Stimulated activated CD4-positive, alpha-beta T cell treated with anti-CD3 and anti-CD28 coated beads, Interleukin-15, amount 100 ng/mL, for 1 hour (primary cell): Measurements from ENCODE around the gene MEF2B.

Source experiments
- DNase-seq, 2 donors: peaks; one replicate each; pipeline ENCODE4 v3.0.0-alpha.2; 2020; ENCODE audit warnings: low read depth in 1 of 2, low spot score in 1 of 2

Gene MEF2B

DNA sequence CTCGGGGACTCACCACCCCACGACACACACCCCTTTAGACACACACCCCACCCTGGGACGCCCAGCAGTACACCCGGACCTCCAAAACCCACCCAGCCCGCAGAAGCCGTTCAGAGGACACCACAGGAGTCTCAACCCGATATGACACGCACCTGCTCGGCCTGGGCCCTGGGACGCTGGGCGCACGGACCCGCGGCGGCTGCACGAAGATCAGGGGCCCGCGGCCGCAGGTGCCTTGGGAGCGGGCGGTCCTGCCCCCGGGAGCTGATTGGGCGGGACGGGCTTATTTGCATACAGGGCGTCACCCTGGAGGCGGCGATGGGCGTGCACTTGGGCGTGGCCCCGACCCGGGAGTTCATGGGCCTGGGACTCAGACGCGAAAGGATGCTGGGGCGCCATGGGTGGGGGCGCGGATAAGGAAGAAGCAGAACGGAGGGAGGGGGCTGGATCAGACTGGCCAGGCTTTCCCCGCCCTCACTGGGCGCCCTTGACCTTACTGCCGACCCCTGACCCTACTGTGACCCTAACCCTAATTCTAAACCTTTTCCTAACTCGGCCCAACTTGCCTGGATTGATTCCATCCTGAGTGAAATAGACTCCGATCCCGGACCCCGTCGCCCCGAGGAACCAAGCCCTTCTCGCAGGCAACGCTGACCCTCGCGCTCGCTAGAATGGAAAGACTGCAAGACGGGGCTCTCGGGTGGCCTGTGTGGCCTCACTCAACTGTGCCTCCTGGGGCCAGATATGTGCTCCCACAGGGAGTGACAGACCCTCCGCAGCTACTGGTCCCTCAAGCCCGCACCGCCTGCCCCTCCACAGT, at the start of gene MEF2B:
Gene MEF2B, minus strand, starts transcription at position 211 of the 820 bp plus-strand sequence. CDS start 19,528 bp downstream, outside the sequence.
- DNase-seq, result peak; percentile 55 to 71

DNA sequence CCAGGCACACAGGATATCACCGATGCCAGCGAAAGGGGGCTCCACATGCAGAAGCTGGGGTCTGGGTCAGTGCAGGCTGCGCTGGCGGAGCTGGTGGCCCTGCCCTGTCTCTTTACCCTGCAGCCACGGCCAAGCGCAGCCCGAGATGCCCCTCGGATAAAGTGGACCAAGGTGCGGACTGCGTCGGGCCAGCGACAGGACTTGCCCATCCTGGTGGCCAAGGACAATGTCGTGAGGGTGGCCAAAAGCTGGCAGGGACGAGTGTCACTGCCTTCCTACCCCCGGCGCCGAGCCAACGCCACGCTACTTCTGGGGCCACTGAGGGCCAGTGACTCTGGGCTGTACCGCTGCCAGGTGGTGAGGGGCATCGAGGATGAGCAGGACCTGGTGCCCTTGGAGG, 48.8 kb upstream of the MEF2B start:
- DNase-seq, result no peak

DNA sequence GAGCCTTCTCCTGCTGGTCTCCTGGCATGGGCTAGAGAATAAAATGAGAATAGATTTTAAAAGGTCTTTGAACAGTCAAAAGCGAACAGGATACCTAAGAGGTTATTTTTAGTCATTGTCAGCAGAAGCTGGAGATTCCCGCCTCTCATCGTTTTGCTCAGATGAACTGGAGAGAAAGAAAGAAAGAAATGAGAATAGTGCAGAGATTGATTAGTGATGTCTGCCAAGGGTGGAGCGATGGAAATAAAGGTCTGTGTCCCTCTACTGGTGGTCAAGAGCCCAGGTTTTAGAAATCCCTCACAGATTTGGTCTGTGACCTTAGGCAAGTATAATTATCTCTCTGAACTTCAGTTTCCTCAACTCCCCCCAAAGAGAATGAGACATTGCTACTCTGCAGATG, 47.0 kb upstream of the MEF2B start:
- no peak for DNase-seq

DNA sequence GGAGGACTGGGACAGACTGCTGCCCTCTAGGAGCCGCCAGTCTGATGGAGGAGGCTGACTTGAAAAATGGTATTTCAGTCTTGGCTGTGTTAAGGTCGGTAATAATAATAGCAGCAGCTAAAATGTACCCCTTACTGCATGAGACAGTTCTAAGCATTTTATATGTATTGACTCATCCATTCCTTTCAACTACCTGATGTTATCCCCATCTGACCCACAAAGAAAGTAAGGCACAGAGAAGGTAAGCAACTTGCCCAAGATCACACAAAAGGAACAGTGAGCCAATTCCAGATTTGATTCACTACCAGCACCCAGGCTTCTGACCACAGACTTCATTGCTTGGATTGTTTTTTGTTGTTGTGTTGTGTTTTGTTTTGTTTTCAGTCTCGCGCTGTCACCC, 45.7 kb upstream of the MEF2B start:
- DNase-seq, result no peak

DNA sequence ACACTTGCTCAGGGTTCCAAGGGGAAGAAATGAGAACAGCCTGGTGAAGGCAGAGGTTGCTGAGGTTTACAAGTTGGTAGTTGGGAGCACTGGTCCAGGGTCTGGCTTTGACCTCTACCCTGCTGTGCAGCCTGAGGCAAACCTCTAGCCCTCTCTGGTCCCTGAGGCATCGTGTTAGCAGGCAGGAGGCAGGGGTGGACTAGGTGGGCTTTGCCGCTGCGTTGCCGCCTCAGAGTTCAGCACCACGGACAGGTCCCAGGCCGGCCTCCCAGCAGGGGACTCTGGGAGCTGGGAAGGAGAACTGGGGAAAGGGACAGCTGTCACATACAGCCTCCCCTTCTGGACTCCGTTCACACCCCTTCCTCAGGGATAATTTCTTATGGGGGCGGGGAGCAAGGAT, 44.8 kb upstream of the MEF2B start:
- no peak for DNase-seq

DNA sequence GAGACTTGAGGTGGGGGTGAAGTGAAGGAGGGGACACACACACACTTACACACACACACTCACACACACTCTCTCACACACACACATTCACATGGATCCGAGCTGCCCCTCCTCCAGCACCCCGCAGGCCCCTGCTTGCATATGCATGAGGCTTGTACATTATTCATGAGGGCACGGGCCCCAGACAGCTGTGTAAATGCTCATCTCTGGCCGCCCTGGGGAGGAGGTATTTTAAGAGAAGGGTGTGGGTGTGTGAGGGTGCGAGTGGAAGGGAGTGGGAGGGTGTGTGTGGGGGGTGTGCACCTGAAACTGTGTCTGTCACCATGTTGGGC, 44.1 kb upstream of the MEF2B start:
- DNase-seq, result no peak

DNA sequence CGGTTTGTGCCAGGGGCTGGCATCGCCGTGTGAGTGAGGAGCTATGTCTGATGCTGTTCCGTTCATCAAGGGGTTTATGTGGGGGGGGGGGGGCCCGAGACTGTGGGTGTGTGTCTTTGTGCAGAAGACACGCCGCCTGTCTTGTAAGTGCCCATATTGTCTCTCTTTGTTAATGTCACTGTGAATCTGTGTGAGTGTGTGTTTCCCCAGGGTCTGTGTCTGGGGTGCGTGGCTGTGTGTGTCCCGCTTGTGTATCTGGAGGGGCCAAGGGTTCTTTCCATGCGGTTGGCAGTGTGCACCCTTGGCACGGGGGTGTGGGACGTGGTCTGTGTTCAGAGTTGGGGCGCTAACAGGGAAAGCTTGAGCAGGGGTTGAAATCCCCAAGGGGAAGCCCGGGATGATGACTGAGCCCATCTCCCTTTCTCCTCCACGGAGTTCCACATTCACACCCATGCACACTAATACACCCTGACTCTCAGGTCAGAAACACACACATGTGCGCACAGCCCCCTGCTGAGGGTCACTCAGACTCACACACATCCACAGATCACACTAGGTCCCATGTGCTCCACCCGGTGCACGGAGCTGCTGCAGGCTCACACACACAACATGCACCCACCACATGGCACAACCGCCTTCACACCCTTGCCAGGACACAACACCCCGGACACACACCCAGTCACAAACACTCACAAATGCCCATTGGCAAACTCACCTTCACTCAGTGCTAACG, 43.5 kb upstream of the MEF2B start:
- no peak for DNase-seq

DNA sequence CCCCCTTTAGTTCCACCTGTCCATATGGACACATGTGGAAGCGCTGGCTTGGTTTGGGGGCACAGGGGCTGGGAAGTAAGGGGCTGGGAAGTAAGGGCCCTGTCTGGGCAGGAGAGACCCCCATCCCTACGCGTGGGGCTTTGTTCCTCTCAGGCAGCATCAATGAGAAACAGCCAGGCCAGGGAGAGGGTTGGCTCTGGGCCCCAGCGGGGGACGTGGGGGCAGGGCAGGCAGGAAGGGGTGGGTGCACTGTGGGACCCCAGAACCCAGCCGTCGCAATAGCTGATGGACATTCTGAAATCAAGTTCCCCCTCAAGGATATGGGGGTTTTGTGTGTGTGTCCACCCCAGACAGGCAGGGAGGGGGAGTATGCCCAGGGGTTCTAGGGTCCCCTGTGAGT, 42.9 kb upstream of the MEF2B start:
- DNase-seq, result no peak

DNA sequence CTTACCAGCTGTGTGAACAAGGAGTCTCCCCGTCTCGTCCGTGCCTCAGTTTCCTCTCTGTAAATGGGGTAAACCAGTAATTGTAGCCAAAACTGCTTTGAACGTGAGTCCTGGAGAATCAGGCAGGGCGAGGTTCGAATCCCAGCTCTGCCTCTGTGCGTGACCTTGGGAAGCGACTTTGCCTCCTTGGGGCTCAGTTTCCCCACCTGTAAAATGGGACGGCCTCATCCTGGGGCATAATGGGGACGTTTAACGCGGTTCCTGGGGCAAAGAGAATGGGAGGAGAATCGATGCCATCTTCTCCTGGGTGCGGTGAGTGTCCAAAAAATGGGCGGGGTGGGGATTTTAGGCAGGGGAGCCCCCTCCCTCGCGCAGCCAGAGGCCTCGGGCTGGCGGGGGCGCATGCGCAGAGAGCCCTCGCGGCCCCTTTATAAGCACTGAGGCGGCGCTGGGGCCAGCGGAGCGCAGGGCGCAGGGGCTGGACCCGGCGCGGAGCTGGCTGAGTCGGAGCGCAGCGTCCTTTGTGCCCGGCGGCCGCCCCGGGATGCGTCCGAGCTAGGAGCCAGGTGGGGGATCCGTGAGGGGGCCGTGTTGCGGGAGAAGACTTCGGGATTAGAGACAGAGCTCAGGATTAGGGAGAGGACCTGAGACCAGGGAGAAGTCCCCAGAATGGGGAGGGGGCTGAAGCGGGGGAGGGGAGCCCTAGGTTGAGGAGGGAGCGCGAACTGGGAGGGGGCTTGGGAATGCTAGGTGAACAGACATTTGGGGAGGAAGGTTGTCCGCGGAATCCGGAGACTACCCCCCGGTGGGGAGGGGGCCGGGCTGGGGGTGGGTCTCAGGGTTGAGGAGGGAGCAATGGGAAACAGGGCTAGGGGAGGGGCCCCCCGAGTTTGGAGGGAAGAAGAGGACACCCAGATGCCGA, 41.7 kb upstream of the MEF2B start, which contains the start of gene NCAN:
Gene NCAN, plus strand, starts transcription at position 460 of the 922 bp plus-strand sequence. CDS start 4,996 bp downstream, outside the sequence.
- DNase-seq, result no peak

DNA sequence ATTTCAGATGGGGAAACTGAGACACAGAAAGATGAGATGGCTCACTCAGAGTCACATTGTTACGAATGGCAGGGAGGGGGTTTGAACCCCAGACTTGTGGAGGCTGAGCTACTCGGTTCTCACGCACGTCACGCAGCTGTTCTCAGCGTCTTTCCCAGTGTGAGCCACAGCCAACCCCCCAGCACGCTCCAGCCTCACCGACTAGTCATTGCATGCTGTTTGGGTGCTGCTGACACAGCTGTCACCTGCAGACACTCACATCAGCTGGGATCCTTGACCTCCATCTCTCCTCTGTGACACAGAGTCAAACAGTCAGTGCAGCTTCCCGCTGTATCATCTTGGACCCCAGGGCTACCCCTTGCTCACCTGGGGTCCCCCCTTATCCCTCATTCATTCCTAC, 39.3 kb upstream of the MEF2B start:
- DNase-seq, result no peak

DNA sequence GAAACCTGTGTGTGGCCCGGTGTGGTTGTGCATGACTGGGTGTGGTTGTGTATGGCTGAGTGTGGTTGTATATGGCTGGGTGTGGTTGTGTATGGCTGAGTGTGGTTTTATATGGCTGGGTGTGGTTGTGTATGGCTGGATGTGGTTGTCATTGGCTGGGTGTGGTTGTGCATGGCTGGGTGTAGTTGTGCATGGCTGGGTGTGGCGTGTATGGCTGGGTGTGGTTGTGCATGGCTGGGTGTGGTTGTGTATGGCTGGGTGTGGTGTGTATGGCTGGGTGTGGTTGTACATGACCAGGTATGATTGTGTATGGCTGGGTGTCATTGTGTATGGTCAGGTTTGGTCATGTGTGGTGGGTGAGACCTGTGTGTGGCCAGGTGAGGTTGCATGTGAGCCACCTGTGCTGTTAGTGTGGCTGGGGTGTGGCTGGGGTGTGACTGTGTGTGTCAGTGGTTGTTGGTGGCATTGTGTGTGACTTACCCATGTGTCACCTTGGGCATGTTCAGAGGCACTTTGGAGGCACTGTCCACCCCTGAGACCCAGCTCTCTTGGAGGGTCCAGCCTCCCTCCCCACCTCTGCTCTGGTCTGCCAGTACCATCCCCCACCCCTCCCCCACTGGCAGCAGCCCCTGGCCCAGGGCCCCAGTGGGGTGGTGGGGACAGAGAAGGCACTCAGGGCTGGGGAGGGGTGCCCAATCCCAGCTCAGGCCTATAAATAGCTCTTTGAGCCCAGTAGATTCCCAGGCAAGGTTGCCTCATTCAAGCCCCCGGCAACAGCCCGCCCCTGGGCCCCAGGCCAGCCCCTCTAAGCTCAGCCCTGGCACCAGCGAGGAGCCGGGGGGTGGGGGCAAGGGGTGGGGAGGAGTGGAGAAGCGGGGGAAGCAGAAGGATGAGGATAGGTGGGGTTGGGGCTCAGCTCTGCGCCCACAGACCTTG, 37.8 kb upstream of the MEF2B start:
- DNase-seq, result no peak

DNA sequence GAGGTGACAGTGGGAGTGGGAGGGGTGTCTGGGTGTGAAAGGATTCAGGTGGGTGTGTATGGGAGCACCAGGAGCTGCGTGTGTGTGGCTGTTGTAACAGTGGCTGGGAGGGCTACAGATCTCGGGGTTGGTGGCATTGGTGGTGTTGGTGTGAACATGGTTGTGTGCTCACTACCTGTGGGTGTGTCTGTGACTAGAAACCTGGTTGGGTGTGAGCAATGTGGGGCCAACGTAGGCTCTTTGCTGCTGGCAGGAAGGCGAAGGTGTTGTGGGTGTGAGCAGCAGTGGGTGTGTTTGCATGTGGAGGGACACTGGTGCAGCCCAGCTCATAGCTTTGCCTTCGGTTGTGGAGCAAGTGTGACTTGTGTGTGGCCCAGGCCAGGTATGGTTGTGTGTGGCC, 36.9 kb upstream of the MEF2B start:
- no peak for DNase-seq

DNA sequence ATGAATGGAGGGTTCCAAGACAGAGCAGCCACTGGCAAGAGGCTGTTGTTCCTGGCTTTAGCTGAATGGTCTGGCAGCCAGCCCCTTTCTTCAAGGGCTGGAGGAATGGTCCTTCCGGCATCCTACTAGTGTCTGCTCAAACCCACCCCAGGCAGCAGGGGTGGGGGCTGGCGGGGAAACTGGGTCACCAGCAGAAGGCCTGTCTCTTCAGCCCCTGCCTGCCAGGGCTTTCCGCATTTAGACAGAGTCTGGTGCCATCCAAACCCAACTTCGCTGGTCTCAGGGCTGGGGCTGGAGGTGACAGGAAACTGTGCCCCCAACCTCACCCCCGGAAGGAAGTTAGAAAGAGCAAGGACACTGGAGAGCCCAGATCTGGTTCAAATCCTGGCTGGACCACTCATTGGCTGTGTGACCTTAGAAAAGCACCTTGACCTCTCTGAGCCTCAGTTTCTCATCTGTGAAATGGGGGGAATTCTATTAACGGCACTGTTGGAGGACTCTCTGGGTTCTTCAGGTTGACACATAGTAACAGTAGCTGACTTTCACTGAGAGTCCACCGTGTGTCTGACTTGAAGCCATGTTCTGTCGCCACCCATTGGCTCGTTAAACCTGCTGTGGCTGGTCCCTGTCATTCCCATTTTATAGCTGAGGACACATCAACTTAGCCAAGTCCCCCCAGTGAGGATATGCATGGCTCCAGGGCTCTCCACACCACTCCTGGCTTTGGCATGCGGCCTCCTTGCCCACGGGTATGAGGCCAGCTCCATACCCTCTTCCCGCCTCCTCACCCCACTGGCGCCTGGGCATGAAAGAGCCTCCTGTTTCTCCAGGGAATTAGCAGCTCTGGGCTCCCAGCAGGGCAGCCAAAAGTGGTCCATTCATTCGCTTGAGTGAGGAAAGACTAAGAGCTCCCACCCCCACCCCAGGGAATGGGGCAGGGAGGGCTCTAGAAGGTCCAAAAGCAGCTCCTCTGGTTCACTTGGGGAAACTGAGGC, 35.6 kb upstream of the MEF2B start:
- DNase-seq, result no peak

DNA sequence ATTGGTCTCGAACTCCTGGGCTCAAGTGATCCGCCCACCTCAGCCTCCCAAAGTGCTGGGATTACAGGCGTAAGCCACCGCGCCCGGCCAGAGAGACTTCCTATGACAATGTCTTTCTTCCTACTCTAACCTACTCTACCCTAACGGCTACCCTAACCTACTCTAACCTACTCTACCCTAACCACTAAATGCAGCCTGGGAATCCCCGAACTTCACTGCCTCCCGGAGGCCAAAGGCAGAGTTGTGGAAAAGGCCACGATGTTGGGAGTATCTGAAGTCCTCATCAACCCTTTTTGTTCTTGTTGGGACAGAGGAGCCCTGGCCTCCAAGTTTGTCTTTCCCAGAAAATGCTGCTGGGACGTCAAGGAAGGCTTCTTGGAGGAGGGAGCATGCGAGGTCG, 34.1 kb upstream of the MEF2B start:
- DNase-seq, result no peak

DNA sequence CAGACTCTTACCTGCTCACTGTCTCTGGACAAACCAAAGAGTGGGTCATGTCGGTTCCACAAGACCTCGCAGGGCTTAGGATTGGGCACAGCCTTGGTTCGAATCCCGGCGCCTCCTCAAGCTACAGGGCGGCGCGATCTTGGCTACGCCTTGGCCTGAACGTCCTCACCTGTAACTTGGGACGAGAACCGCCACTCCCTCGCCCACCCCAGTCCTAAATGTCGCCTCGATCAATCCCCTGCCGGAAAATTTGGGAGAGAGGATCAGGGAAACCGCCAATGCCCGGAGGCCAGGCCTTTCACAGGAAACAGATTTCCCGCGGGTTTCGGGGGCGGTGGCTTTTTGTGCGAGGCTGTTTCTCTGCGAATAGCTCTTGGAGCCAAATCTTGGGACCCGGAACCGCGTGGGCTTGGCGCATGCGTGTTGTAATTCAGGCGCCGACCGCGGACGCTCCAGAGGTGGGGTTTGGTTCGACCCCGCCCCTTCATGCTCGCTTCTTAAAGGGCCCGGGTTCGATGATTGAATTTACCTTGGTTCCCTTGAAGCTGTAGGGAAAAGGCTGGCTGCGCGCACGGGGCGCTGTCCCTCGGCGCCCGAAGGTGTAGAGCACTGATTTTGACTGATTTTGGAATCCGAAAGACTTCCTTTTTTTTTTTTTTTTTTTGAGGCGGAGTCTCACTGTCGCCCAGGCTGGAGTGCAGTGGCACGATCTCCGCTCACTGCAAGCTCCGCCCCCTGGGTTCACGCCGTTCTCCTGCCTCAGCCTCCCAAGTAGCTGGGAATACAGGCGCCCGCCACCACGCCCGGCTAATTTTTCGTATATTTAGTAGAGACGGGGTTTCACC, 33.2 kb upstream of the MEF2B start, which contains the start of gene NR2C2AP:
Gene NR2C2AP, minus strand, starts transcription at position 403 of the 845 bp plus-strand sequence. Its CDS starts 354 bp downstream, at position 49.
- DNase-seq, result peak; percentile 83 to 90

DNA sequence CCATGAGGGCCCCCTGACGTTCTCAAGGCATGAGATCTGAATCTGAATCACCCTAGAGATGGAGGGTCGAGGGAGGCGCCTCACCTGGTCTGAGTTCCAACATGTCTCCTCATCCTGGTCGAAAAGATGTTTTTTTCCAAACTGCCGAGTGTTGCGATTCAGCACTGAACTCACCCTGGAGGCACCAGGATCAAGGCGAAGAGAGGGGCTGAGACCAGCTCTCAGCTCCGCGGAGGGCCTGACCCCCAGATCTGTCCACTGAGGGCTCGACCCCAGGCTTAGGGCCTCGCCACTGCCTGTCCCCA, 32.6 kb upstream of the MEF2B start:
- DNase-seq, result no peak

DNA sequence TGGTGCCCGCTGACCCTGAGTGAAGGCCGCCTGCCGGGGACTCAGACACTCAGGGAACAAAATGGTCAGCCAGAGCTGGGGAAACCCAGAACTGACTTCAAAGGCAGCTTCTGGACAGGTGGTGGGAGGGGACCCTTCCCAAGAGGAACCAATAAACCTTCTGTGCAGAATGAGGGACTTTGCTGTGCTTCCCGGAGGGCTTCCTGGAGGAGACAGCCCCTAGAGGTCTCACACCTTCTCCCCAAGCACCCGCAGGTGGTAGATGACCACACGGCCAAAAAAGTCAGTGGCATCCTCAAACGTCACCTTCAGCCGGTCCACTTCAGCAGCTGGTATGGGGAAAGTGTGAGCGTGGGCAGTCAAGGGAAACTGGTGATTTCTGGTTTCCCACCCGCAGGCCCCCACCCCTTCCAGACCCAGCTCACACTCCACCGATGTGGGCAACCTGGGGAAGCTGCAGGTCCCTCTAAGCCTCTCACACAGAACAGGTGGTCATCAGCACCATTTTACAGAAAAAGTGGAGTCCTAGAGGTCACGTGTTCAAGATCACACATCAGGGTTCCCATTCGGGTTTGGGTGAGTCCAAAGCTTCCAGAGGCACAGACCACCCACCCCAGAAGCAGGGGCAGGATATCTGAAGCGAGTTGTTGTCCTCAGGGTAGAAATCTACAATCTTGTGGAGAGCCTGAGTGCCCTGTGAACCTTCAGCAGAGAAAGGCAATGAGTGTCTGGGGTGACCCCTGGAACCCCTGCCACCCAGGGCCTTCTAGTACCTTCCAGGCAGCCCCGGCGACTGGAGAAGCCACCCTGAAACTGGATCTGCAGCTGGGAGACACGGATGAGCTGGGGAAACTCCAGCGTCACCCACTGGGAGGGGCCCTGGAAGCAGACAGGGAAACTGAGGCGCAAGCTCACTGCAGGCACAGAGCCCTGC, 31.9 kb upstream of the MEF2B start:
- DNase-seq, result no peak
